Measurements from ENCODE around the gene CNGB1. TPM values are rescaled to one million over a fixed set of nuclear protein-coding genes. Genes with fewer than 3 reads are reported as not detected.
A peak's percentile ranks its signal among the peaks of the same experiment; 100 is the strongest.

CNGB1 gene
- polyA plus RNA-seq, 1 experiment, result not detected

DNA sequence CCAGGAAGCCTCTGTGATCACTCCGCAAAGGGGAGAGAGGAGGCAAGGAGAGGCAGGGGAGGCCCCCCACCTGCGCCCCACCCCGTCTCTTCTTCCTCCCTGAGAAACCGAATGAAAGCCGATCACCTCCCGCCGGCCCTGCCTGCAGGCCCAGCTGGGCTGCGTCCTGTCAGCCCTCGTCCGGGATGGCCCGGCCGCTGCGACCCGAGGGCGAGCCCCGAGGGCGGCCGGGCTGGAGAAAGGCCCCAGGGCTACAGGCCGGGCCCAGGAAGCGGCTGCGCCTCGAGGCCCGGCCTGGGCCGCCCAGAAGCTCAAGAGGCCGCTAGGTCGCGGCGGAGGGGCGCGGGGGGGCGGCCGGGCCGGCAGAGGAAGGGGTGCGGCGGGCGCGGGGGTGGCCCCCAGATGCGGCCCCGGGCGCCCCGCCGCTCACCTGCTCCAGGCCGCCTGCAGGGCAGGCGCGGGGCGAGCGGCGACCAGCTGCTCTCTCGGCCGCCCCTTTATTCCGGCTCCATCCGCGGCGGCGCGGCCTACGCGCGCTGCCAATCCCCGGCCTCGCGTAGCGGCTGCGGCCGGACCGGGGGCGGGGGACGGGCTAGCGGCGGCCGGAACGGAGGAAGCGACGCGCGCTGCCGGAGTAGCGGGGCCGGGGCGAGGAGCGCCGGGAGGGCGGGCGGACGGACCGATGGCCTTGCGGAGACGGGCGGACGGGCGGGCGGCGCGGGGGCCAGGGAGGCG lies 29.2 kb upstream of the CNGB1 start, which contains the start of gene ZNF319:
TSS of gene ZNF319 (minus strand) at position 702 of the 735 bp plus-strand sequence. CDS start 2,407 bp downstream, outside the sequence.
- POLR2A ChIA-PET, result no interaction called here
- Histone ChIP-seq H3K27me3 (ENCODE audit: control insufficient read depth, insufficient read depth, low read length) (no peaks in the 10 kb centered on the region), H3K4me3 (ENCODE audit: low read depth, low read length) (peak within 1 kb of the TSS; percentile 72), H3K36me3 (ENCODE audit: control insufficient read depth, insufficient read depth, low read length) (peaks cover 26% of the 10 kb centered on the region)
- TF ChIP-seq, protein P1, sequence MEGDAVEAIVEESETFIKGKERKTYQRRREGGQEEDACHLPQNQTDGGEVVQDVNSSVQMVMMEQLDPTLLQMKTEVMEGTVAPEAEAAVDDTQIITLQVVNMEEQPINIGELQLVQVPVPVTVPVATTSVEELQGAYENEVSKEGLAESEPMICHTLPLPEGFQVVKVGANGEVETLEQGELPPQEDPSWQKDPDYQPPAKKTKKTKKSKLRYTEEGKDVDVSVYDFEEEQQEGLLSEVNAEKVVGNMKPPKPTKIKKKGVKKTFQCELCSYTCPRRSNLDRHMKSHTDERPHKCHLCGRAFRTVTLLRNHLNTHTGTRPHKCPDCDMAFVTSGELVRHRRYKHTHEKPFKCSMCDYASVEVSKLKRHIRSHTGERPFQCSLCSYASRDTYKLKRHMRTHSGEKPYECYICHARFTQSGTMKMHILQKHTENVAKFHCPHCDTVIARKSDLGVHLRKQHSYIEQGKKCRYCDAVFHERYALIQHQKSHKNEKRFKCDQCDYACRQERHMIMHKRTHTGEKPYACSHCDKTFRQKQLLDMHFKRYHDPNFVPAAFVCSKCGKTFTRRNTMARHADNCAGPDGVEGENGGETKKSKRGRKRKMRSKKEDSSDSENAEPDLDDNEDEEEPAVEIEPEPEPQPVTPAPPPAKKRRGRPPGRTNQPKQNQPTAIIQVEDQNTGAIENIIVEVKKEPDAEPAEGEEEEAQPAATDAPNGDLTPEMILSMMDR (IDR thresholded peaks at IDR 0.05; ENCODE audit: insufficient read depth, low read depth, low read length), result no peak
- CTCF ChIA-PET, result interaction anchor here (0.6 to 6.5 kb wide), 13 partner anchors 9 to 410 kb away, joined by 3 to 63 read pairs (median 3); no protein-coding TSS in a partner anchor
- DNase-seq (ENCODE audit: low read depth), result no peak

DNA sequence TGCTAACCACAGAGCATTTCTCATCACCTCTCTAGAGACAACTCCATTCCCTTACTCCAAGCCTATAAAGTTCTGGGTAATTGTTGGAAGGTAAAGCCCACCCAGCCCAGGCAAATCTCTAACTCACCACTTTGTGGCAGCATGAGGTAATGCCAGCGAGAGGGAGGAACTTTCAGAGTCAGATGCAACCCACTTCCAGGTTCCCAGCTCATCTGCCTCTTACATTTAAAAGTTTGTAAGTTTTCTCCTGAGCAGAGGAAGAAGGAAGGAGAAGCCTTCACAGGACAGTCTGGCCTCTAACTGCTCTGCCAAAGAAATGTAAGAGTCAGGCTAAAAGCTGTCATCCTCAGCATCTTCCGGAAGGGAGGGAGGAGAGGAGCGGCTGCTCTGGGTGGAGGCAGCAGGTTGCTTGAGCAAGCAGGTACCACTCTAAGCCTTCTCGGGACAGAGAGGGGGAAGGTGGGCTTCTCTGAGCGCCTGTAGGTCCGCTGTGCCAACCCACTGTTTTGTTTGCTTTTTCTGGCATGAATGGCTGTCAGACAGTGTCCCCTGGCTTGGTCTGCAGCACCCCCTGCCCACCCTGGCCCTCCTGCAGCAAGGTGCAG lies 28.5 kb upstream of the CNGB1 start:
- H3K27me3 ChIP-seq (ENCODE audit: control insufficient read depth, insufficient read depth, low read length), result no peaks in the 10 kb centered on the region
- TF ChIP-seq, protein P1 (IDR thresholded peaks at IDR 0.05; ENCODE audit: insufficient read depth, low read depth, low read length), result no peak
- POLR2A ChIA-PET, result no interaction called here
- no peak for DNase-seq (ENCODE audit: low read depth)
- CTCF ChIA-PET, result interaction anchor here (0.6 to 6.5 kb wide), 10 partner anchors 8 to 358 kb away, joined by 3 to 63 read pairs (median 3); no protein-coding TSS in a partner anchor
- peak overlapping the region; percentile 72 for H3K4me3 ChIP-seq (ENCODE audit: low read depth, low read length)
- peaks cover 29% of the 10 kb centered on the region for H3K36me3 ChIP-seq (ENCODE audit: control insufficient read depth, insufficient read depth, low read length)

DNA sequence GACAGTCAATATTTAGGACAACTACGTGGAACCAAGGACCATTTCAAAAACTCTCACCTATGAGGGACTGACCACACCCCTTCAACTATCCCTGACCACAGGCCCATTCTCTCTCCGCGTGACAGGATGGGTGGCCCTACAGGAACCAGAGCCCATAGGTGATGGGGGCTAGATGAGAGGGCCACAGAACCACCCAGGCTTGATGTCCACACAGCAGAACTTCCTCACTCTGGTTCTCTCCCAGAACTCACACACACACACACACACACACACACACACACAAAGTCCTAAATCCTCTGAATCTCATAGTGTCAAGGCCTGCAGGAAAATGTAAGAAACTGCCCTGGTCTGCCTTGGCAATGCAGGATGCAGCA lies 28.1 kb upstream of the CNGB1 start:
- no peak for DNase-seq (ENCODE audit: low read depth)
- TF ChIP-seq, protein P1 (IDR thresholded peaks at IDR 0.05; ENCODE audit: insufficient read depth, low read depth, low read length), result no peak
- ChIA-PET POLR2A (no interaction called here), CTCF (interaction anchor here (1.2 to 6.5 kb wide), 3 partner anchors 12 to 99 kb away, joined by 3 to 63 read pairs (median 57); no protein-coding TSS in a partner anchor)
- Histone ChIP-seq H3K27me3 (ENCODE audit: control insufficient read depth, insufficient read depth, low read length) (no peaks in the 10 kb centered on the region), H3K36me3 (ENCODE audit: control insufficient read depth, insufficient read depth, low read length) (peaks cover 33% of the 10 kb centered on the region), H3K4me3 (ENCODE audit: low read depth, low read length) (peak overlapping the region; percentile 72; the same call in 1 of the 2 replicates)

DNA sequence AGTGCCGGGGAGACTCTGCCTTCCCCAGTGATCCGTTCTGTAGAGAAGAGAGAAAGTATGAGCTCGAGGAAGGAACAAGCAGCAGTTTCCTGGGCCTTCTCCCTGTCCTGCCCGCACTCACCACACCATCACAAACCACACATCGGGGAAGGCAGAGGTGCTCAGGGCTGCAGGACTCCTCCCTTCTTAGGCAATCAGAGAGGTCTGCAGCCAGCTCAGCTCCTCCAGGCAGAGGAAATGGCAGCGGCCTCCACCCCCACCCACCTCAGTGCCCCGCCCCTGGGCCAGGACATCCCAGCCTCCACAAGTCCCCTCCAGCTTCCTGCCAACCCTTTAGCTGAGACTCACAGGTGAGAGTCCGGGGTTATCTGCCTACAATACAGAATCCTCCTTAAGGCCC lies 27.6 kb upstream of the CNGB1 start:
- ChIA-PET CTCF (interaction anchor here (1.3 to 6.5 kb wide), 3 partner anchors 62 to 99 kb away, joined by 3 to 63 read pairs (median 57); no protein-coding TSS in a partner anchor), POLR2A (no interaction called here)
- DNase-seq (ENCODE audit: low read depth), result no peak
- H3K27me3 ChIP-seq (ENCODE audit: control insufficient read depth, insufficient read depth, low read length), result no peaks in the 10 kb centered on the region
- TF ChIP-seq, protein P1 (IDR thresholded peaks at IDR 0.05; ENCODE audit: insufficient read depth, low read depth, low read length), result no peak
- H3K36me3 ChIP-seq (ENCODE audit: control insufficient read depth, insufficient read depth, low read length), result peaks cover 34% of the 10 kb centered on the region
- H3K4me3 ChIP-seq (ENCODE audit: low read depth, low read length), result no peak overlapping the region
